DOHH2 (cell line): ENCODE measurements around the gene SH2D3A.
A peak's percentile ranks its signal among the peaks of the same experiment; 100 is the strongest.

Source experiments
- H3F3A ChIP-seq: fragments of 200-600 bp; sonication (generic), shearing (Covaris generic); 2 replicates; pipeline ENCODE4 v1.6.0; 2016; ENCODE audit warnings: antibody characterized with exemption, mild to moderate bottlenecking; ENCODE audit not compliant: control insufficient read depth, insufficient read depth
- H3K27ac ChIP-seq: fragments of 200-600 bp; sonication (generic); 2 replicates; pipeline ENCODE4 v1.5.1; 2014; ENCODE audit warnings: low read depth, mild to moderate bottlenecking, low read length, moderate library complexity
- H3K27me3 ChIP-seq: fragments of 200-600 bp; sonication (generic); 2 replicates; pipeline ENCODE4 v1.6.1; 2014; ENCODE audit warnings: mild to moderate bottlenecking, low read length, mixed read lengths; ENCODE audit not compliant: control insufficient read depth
- H3K36me3 ChIP-seq: fragments of 200-600 bp; sonication (generic); 2 replicates; pipeline ENCODE4 v1.6.1; 2014; ENCODE audit warnings: mild to moderate bottlenecking, low read length, moderate library complexity, mixed read lengths; ENCODE audit not compliant: control insufficient read depth
- H3K4me1 ChIP-seq: fragments of 200-600 bp; sonication (generic); 2 replicates; pipeline ENCODE4 v1.6.1; 2014; ENCODE audit warnings: mild to moderate bottlenecking, low read length, mixed read lengths; ENCODE audit not compliant: control insufficient read depth
- H3K4me2 ChIP-seq: fragments of 200-600 bp; sonication (generic); 2 replicates; pipeline ENCODE4 v1.6.0; 2014; ENCODE audit warnings: mild to moderate bottlenecking, low read length, moderate library complexity
- H3K4me3 ChIP-seq: fragments of 200-600 bp; sonication (generic); 2 replicates; pipeline ENCODE4 v1.5.1; 2014; ENCODE audit warnings: mild to moderate bottlenecking, low read length, mixed read lengths
- H3K79me2 ChIP-seq: fragments of 200-600 bp; sonication (generic); 2 replicates; pipeline ENCODE4 v1.6.1; 2014; ENCODE audit warnings: mild to moderate bottlenecking, low read length, mixed read lengths; ENCODE audit not compliant: control insufficient read depth
- H3K9me2 ChIP-seq: fragments of 200-600 bp; sonication (generic); replicated peaks from 2 replicates; pipeline ENCODE4 v1.6.1; 2014; ENCODE audit warnings: mild to moderate bottlenecking, low read length, mixed read lengths; ENCODE audit not compliant: control insufficient read depth
- H3K9me3 ChIP-seq: fragments of 200-600 bp; sonication (generic); 2 replicates; pipeline ENCODE4 v1.6.1; 2014; ENCODE audit warnings: antibody characterized with exemption, low read length, mixed read lengths; ENCODE audit not compliant: control insufficient read depth, insufficient read depth
- H4K20me1 ChIP-seq: fragments of 200-600 bp; sonication (generic); 2 replicates; pipeline ENCODE4 v1.6.0; 2014; ENCODE audit warnings: low read depth, mild to moderate bottlenecking, antibody characterized with exemption, low read length, moderate library complexity; ENCODE audit not compliant: control insufficient read depth, insufficient read depth
- EZH2phosphoT487 ChIP-seq: fragments of 200-600 bp; sonication (generic); IDR thresholded peaks from 2 replicates; pipeline ENCODE4 v1.6.1; 2017; ENCODE audit warnings: borderline replicate concordance, mild to moderate bottlenecking, antibody characterized with exemption, low read length, moderate library complexity, mixed read lengths
- TF ChIP-seq, protein P1 (sequence below): fragments of 200-600 bp; sonication (generic); IDR thresholded peaks from one replicate; pipeline ENCODE4 v1.5.1; 2014; ENCODE audit warnings: antibody characterized with exemption, mild to moderate bottlenecking, low read depth, low read length; ENCODE audit not compliant: poor library complexity, severe bottlenecking

The SH2D3A gene

DNA sequence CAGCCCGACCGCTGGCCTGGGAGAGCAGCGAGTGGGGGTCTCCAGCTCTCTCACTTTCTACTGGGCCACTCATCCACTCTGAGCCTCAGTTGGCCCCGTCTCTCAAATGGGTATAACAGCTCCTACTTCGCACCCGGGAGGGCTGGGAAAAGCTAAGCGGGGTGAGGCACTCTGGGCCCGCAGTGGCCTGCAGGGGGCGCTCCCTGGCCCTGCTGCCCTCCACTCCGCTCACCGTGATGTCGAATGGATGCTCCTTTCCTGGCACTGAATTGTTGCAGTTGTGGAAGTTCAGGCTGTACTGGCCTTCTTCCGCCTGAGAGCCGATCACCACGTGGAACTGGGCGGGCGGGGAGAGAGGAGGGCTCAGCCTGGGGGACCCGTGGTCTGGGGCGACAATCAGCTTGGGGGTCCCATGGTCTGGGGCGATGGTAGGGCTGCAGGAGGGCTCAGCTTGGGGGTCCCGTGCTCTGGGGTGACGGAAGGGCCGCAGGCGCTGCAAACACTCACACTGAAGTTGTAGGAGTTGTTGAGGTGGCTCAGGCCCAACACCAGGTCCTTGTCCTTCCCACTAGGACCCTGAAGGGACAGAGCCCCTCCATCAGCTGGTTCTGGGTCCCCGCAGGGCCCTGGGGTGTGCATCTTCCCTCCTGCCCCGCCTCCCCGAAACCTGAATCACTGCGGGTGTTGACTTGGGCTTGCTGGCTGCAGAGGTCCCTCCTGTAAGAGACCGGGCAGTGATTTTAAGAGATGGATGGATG is 33.7 kb downstream of the SH2D3A start:
- Histone ChIP-seq H3K27ac (no peak overlapping the region), H3K79me2 (peaks cover 12% of the 10 kb centered on the region), H3K4me3 (no peak overlapping the region), H3K9me3 (no peaks in the 10 kb centered on the region), H3F3A (peaks cover 10% of the 10 kb centered on the region), H3K4me2 (no peak overlapping the region), H3K27me3 (no peaks in the 10 kb centered on the region), H3K9me2 (no peaks in the 10 kb centered on the region), H4K20me1 (no peaks in the 10 kb centered on the region), H3K4me1 (peaks cover 29% of the 10 kb centered on the region), H3K36me3 (no peaks in the 10 kb centered on the region; the same call in 1 of the 2 replicates)
- TF ChIP-seq, protein P1, sequence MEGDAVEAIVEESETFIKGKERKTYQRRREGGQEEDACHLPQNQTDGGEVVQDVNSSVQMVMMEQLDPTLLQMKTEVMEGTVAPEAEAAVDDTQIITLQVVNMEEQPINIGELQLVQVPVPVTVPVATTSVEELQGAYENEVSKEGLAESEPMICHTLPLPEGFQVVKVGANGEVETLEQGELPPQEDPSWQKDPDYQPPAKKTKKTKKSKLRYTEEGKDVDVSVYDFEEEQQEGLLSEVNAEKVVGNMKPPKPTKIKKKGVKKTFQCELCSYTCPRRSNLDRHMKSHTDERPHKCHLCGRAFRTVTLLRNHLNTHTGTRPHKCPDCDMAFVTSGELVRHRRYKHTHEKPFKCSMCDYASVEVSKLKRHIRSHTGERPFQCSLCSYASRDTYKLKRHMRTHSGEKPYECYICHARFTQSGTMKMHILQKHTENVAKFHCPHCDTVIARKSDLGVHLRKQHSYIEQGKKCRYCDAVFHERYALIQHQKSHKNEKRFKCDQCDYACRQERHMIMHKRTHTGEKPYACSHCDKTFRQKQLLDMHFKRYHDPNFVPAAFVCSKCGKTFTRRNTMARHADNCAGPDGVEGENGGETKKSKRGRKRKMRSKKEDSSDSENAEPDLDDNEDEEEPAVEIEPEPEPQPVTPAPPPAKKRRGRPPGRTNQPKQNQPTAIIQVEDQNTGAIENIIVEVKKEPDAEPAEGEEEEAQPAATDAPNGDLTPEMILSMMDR = peak; percentile 61
- no peak for TF ChIP-seq EZH2phosphoT487

DNA sequence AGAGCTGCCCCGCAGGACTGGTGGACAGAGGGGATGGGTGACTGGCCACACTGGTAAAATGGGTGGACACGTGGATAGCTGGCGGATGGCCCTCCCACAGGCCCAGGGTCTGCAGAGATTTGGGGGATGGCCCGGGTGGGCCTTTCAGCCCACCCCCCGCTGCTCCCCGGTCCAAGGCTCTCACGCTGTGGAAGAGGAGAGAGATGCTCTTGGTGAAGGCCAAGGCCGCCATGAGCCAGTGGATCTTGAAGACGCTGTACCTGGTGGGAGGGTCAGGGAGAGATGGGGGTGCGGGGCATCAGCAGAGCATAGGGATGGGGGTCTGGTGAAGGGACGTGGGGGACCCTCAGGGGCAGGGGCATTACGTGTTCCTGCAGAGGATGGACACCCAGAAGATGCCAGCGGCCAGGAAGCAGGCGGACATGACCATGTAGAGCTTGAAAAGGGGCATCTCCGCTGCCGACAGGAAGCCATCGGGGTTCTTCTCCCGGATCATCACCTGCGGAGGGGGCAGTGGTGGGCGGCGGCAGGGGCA is 34.4 kb downstream of the SH2D3A start:
- no peak for TF ChIP-seq EZH2phosphoT487
- TF ChIP-seq, protein P1 = no peak
- Histone ChIP-seq H3K27ac (no peak overlapping the region), H3K9me2 (no peaks in the 10 kb centered on the region), H3K4me1 (peaks cover 29% of the 10 kb centered on the region), H3K4me2 (no peak overlapping the region), H3K27me3 (no peaks in the 10 kb centered on the region), H3K79me2 (peaks cover 12% of the 10 kb centered on the region), H3K36me3 (no peaks in the 10 kb centered on the region; the same call in 1 of the 2 replicates), H4K20me1 (no peaks in the 10 kb centered on the region), H3F3A (peaks cover 9% of the 10 kb centered on the region; the same call in 1 of the 2 replicates), H3K4me3 (no peak overlapping the region), H3K9me3 (no peaks in the 10 kb centered on the region)

GRCh38 chr19:6731822-6732221 is 35.4 kb downstream of the SH2D3A start:
- H3K9me2 ChIP-seq = no peaks in the 10 kb centered on the region
- peaks cover 8% of the 10 kb centered on the region; the same call in 1 of the 2 replicates for H3F3A ChIP-seq
- H3K27me3 ChIP-seq = no peaks in the 10 kb centered on the region
- no peak overlapping the region for H3K4me3 ChIP-seq
- no peaks in the 10 kb centered on the region for H3K9me3 ChIP-seq
- peaks cover 35% of the 10 kb centered on the region for H3K4me1 ChIP-seq
- H4K20me1 ChIP-seq = no peaks in the 10 kb centered on the region
- H3K36me3 ChIP-seq = no peaks in the 10 kb centered on the region; the same call in 1 of the 2 replicates
- no peak overlapping the region for H3K27ac ChIP-seq
- H3K79me2 ChIP-seq = peaks cover 12% of the 10 kb centered on the region
- no peak for TF ChIP-seq EZH2phosphoT487
- TF ChIP-seq, protein P1 = no peak
- no peak overlapping the region for H3K4me2 ChIP-seq
